Smooth muscle cell (in vitro differentiated cells): ENCODE results near the gene LY6G5C. TPM values are rescaled to one million over a fixed set of nuclear protein-coding genes. Genes with fewer than 3 reads are reported as not detected.

Source experiments
- DNase-seq: peaks from one replicate; lab custom pipeline; 2025; ENCODE audit not compliant: unreplicated experiment; lab: John Stamatoyannopoulos, UW
- H2AFZ ChIP-seq: fragments of 200-600 bp; sonication (generic); 2 replicates; pipeline ENCODE4 v1.6.0; 2016; ENCODE audit warnings: antibody characterized with exemption, low read depth, mild to moderate bottlenecking
- H3F3A ChIP-seq: fragments of 200-600 bp; sonication (generic); 2 replicates; pipeline ENCODE4 v1.6.0; 2017; ENCODE audit warnings: antibody characterized with exemption, low read depth
- H3K27ac ChIP-seq: fragments of 200-600 bp; sonication (generic); 2 replicates; pipeline ENCODE4 v1.5.1; 2016; ENCODE audit warnings: low read depth, mild to moderate bottlenecking
- H3K27me3 ChIP-seq: fragments of 200-600 bp; sonication (generic); 2 replicates; pipeline ENCODE4 v1.6.1; 2016; ENCODE audit warnings: low read depth, mild to moderate bottlenecking
- H3K36me3 ChIP-seq: fragments of 200-600 bp; sonication (generic); 2 replicates; pipeline ENCODE4 v1.5.1; 2016; ENCODE audit warnings: low read depth
- H3K4me1 ChIP-seq: fragments of 200-600 bp; sonication (generic); 2 replicates; pipeline ENCODE4 v1.5.1; 2016; ENCODE audit warnings: low read depth
- H3K4me2 ChIP-seq: fragments of 200-600 bp; sonication (generic); 2 replicates; pipeline ENCODE4 v1.6.0; 2016; ENCODE audit warnings: mild to moderate bottlenecking
- H3K4me3 ChIP-seq: fragments of 200-600 bp; sonication (generic); 2 replicates; pipeline ENCODE4 v1.5.1; 2016; ENCODE audit warnings: mild to moderate bottlenecking
- H3K79me2 ChIP-seq: fragments of 200-600 bp; sonication (generic); 2 replicates; pipeline ENCODE4 v1.6.0; 2016; ENCODE audit warnings: low read depth, mild to moderate bottlenecking
- H3K9ac ChIP-seq: fragments of 200-600 bp; sonication (generic); 2 replicates; pipeline ENCODE4 v1.6.0; 2016; ENCODE audit warnings: low read depth
- H3K9me3 ChIP-seq: fragments of 200-600 bp; sonication (generic); replicated peaks from 2 replicates; pipeline ENCODE4 v1.5.1; 2016; ENCODE audit warnings: low read depth
- H4K20me1 ChIP-seq: fragments of 200-600 bp; sonication (generic); 2 replicates; pipeline ENCODE4 v1.6.0; 2016; ENCODE audit warnings: low read depth
- CTCF ChIP-seq: fragments of 200-600 bp; sonication (generic); IDR thresholded peaks from 2 replicates; pipeline ENCODE4 v1.5.1; 2017; ENCODE audit warnings: borderline replicate concordance, mild to moderate bottlenecking, antibody characterized with exemption; ENCODE audit not compliant: insufficient read depth, poor library complexity, severe bottlenecking
- WGBS: methylation state at CpG from one replicate; pipeline ENCODE4 v1.1.7; 2016; ENCODE audit warnings: low lambda C conversion rate; 5-methylcytosine and 5-hydroxymethylcytosine counted together
- polyA plus RNA-seq: library from polyadenylated mRNA; unstranded; fragments of >200 nt; fragmentation: Nextera tagmentation; extraction: Ambion mirVana; gene quantifications from 2 replicates; pipeline ENCODE4 v1.2.1, GENCODE V29; 2016
- total RNA-seq: library from RNA; depleted of rRNA; stranded (reverse); fragments of >200 nt; gene quantifications from 2 replicates; pipeline ENCODE4 v1.2.3, GENCODE V29; 2014

LY6G5C gene
- total and polyA plus RNA-seq, 2 experiments from 2014 or later: 0.67 to 3.8 TPM

- peaks cover 7% of the 10 kb centered on the region for H3F3A ChIP-seq
- H3K9me3 ChIP-seq: no peaks in the 10 kb centered on the region
- peaks cover 9% of the 10 kb centered on the region for H3K4me1 ChIP-seq
- H3K4me2 ChIP-seq: no peak overlapping the region
- H3K9ac ChIP-seq: no peak overlapping the region
- no peak overlapping the region for H3K4me3 ChIP-seq
- no peaks in the 10 kb centered on the region for H3K27me3 ChIP-seq
- H2AFZ ChIP-seq: no peak overlapping the region
- no peaks in the 10 kb centered on the region for H3K36me3 ChIP-seq
- TF ChIP-seq CTCF: no peak
- H3K79me2 ChIP-seq: no peaks in the 10 kb centered on the region
- DNase-seq: no peak
- no peak overlapping the region for H3K27ac ChIP-seq
- 69% methylated on average over 6 of the region's 6 CpGs for WGBS
- no peaks in the 10 kb centered on the region for H4K20me1 ChIP-seq
Observed at GRCh38 chr6:31676904-31677303, 4.0 kb downstream of the LY6G5C start.

- Histone ChIP-seq H3K4me2 (no peak overlapping the region), H4K20me1 (no peaks in the 10 kb centered on the region), H3K27ac (no peak overlapping the region), H3K4me1 (peaks cover 5% of the 10 kb centered on the region), H3K79me2 (no peaks in the 10 kb centered on the region), H3K9me3 (no peaks in the 10 kb centered on the region), H3K4me3 (no peak overlapping the region), H3F3A (peaks cover 7% of the 10 kb centered on the region), H3K27me3 (no peaks in the 10 kb centered on the region), H2AFZ (no peak overlapping the region), H3K9ac (no peak overlapping the region), H3K36me3 (no peaks in the 10 kb centered on the region)
- no peak for TF ChIP-seq CTCF
- 84% methylated on average over 4 of the region's 4 CpGs for WGBS
- no peak for DNase-seq
Observed at GRCh38 chr6:31676322-31676903, 4.5 kb downstream of the LY6G5C start.

- H3K27ac ChIP-seq: no peak within 1 kb of the TSS
- H4K20me1 ChIP-seq: peaks cover 3% of the 10 kb centered on the region
- no peaks in the 10 kb centered on the region for H3K27me3 ChIP-seq
- H2AFZ ChIP-seq: no peak within 1 kb of the TSS
- H3K4me1 ChIP-seq: peaks cover 8% of the 10 kb centered on the region
- peaks cover under 1% of the 10 kb centered on the region for H3F3A ChIP-seq
- H3K4me3 ChIP-seq: no peak within 1 kb of the TSS
- no peak for TF ChIP-seq CTCF
- no peak for DNase-seq
- 94% methylated on average over 8 of the region's 8 CpGs for WGBS
- H3K4me2 ChIP-seq: no peak within 1 kb of the TSS
- H3K9me3 ChIP-seq: no peaks in the 10 kb centered on the region
- no peak within 1 kb of the TSS for H3K9ac ChIP-seq
- H3K79me2 ChIP-seq: peaks cover 29% of the 10 kb centered on the region
- no peaks in the 10 kb centered on the region for H3K36me3 ChIP-seq
Observed at GRCh38 chr6:31669676-31670075, 11.2 kb downstream of the LY6G5C start, which contains the start of gene LY6G5B. LY6G5B (plus strand) TSS chr6:31669976; CDS start chr6:31670951, 975 bp downstream.
